T-helper 2 cell treated with Interferon-gamma antibody and Interleukin-4, amounts not matched to agents 5 μg/mL and 100 μg/mL, for 36 hours (primary cell): Measurements from ENCODE around the gene PRDM16.

Source experiments
- DNase-seq: peaks from one replicate; pipeline ENCODE4 v3.0.0; 2021; ENCODE audit warnings: low spot score
- H3K27ac Mint-ChIP-seq: one replicate; pipeline ENCODE4 v1.8.0; 2021; ENCODE audit warnings: mild to moderate bottlenecking, mixed read lengths
- H3K27me3 Mint-ChIP-seq: one replicate; pipeline ENCODE4 v1.8.0; 2021; ENCODE audit warnings: low read depth, mixed read lengths
- H3K36me3 Mint-ChIP-seq: one replicate; pipeline ENCODE4 v1.8.0; 2021; ENCODE audit warnings: low read depth, mixed read lengths
- H3K4me1 Mint-ChIP-seq: one replicate; pipeline ENCODE4 v1.8.0; 2021; ENCODE audit warnings: low read depth, mixed read lengths
- H3K4me3 Mint-ChIP-seq: one replicate; pipeline ENCODE4 v1.8.0; 2022; ENCODE audit warnings: mild to moderate bottlenecking, moderate library complexity, mixed read lengths
- H3K9me3 Mint-ChIP-seq: one replicate; pipeline ENCODE4 v1.8.0; 2021; ENCODE audit warnings: mixed read lengths

The PRDM16 gene

DNA sequence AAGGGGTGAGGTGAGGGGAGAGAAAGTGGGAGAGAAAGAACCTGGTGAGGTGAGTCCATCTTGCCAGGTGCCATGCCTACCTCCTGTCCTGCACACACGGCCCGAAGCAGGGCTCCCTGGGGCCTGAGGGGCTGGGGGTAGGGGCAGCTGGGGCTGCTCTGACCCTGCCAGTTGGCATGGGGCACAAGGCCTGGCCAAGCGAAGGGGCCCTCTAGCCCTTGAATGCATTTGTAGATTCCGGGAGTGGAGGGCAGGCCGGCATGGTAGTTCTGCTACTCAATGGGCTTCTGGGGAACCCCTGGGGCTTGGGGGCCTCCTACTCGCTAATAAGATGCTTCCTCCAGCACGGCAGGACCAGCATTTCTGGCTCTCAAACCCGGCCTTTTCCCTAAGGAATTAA is 3.6 kb upstream of the PRDM16 start:
- no peak overlapping the region for H3K27ac Mint-ChIP-seq
- DNase-seq: no peak
- H3K9me3 Mint-ChIP-seq: no peaks in the 10 kb centered on the region
- H3K27me3 Mint-ChIP-seq: peaks cover 11% of the 10 kb centered on the region
- no peaks in the 10 kb centered on the region for H3K36me3 Mint-ChIP-seq
- H3K4me1 Mint-ChIP-seq: no peaks in the 10 kb centered on the region
- no peak overlapping the region for H3K4me3 Mint-ChIP-seq

DNA sequence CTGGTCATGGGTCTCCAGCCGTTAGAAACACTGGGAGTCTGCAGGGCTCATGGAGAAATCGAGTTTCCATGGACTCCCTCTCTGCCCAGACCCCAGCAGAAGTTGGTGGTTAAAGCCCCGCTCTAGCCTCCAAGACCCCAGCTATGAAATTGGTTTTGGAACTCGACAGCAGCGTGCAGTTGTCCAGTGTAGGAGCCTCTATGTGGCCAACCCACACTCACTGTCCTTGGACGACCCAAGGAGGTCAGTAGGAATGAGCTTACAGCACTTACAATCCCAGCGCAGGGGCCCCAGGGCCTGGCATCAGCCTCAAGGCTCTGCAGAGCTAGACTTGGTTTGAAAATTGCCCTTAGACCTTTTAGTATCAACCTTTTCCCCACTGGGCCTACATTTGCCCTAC is 3.2 kb upstream of the PRDM16 start:
- Mint-ChIP-seq H3K27me3 (peaks cover 11% of the 10 kb centered on the region), H3K4me3 (no peak overlapping the region), H3K27ac (no peak overlapping the region), H3K4me1 (no peaks in the 10 kb centered on the region), H3K9me3 (no peaks in the 10 kb centered on the region), H3K36me3 (no peaks in the 10 kb centered on the region)
- no peak for DNase-seq

DNA sequence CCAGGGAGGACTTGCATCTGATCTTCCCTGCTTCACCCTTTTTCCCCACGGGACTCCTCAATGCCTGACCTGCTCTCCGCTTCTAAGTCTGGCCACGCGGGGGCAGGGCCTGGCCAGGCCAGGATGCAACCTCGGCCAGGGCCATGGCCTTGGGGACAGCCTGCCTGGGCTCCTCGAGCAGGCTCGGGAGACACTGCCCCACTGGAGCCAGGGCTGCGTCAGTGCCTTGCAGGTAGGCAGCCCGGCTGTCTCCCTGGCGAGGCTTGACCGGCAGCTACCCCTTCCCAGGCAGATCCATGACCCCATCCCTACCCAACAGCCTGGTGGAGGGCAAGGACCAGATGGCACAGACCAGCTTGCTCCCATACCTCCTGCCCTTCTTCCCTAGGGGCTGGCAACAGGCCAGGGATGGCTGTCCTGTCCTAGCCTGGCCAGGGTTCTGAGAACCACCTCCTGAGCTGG is 2.7 kb upstream of the PRDM16 start:
- H3K9me3 Mint-ChIP-seq: no peaks in the 10 kb centered on the region
- no peaks in the 10 kb centered on the region for H3K36me3 Mint-ChIP-seq
- no peak for DNase-seq
- no peak overlapping the region for H3K4me3 Mint-ChIP-seq
- H3K27me3 Mint-ChIP-seq: peaks cover 12% of the 10 kb centered on the region
- no peak overlapping the region for H3K27ac Mint-ChIP-seq
- H3K4me1 Mint-ChIP-seq: no peaks in the 10 kb centered on the region

DNA sequence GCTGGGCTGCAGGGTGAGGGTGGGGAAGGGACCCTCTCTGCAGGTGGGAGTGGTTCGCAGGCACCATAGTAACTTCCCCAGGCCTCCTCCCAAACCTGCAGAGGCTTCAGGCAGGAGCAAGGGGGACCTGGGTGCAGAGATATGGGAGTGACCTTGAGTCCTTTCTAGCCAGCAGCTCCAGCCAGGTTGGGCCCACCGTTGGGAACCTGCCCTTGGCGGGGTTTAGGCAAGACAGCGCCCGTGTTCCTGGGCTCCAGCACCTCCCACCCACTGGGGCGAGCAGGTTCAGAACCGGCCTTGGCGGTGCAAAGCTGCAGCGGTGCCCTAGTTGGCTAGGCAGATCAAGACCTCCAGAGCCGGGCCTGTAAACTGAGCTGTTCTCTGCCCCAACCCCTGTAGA is 2.2 kb upstream of the PRDM16 start:
- no peak for DNase-seq
- Mint-ChIP-seq H3K27ac (no peak overlapping the region), H3K4me1 (no peaks in the 10 kb centered on the region), H3K9me3 (no peaks in the 10 kb centered on the region), H3K4me3 (no peak overlapping the region), H3K27me3 (peaks cover 17% of the 10 kb centered on the region), H3K36me3 (no peaks in the 10 kb centered on the region)

DNA sequence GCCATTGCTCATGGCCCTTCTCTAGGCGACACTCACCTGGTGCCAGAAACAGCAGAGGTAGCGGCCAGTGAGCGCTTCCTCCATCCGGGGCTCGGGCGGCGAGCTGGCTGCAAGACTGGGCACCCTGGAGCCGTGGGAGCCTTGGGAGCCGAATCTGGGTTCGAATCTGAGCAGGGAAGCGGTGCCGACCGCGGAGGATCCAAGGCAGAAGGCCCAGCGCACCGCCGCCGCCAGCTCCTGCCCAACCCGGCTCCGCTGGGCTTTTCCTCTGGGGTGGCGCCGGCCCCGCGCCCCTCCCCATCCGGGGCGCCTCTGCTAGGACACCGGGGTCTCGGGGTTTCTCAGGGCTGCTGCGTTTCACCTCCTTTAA is 1.7 kb upstream of the PRDM16 start:
- H3K36me3 Mint-ChIP-seq: no peaks in the 10 kb centered on the region
- H3K27ac Mint-ChIP-seq: no peak overlapping the region
- no peak overlapping the region for H3K4me3 Mint-ChIP-seq
- H3K27me3 Mint-ChIP-seq: peaks cover 20% of the 10 kb centered on the region
- H3K9me3 Mint-ChIP-seq: no peaks in the 10 kb centered on the region
- DNase-seq: no peak
- no peaks in the 10 kb centered on the region for H3K4me1 Mint-ChIP-seq

DNA sequence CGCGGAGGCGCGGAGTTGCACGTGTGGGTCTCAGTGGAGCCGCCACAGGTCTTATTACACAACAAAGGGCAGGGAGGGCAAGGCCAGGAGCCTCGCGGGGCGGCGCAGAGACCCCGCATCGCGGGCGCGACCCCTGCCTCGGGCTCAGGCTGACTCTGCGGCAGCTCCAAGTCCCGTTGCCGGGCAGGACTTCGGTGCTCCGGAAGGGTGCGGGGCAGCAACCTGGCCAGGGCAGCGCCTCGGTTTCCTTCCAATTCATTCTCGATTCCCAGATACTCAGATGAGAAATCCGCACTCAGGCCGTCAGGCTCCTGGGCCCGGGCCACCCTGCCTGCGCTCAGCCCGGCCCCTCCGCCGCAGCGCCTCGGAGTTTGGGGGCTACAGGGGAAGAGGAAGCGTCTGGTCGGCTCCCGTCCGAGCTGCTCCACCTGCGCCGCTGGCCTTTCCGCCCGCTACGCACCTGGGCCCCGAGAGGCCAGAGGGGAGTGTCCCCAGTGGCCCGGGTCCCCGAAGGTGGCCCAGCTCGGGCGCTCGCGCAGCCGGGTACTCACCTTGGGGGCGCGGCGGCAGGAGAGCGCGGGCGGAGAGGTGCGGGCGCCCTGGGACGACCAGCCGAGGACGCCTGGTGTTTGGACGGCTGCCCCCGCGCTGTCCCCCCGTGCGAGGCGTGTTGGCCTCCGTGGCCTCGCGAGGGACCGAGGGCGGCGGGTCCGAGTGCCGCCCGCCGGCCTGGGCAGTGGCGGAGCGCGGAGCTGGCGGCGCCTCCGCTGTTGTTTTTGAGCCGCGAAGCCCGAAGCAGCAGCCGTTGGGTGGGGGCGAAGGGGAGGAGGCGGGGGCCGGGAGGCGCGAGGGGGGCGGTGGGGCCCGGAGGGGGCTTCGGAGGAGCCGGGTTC is 1.1 kb upstream of the PRDM16 start:
- Mint-ChIP-seq H3K4me3 (no peak overlapping the region), H3K9me3 (no peaks in the 10 kb centered on the region), H3K27ac (no peak overlapping the region), H3K4me1 (no peaks in the 10 kb centered on the region), H3K27me3 (peaks cover 21% of the 10 kb centered on the region), H3K36me3 (no peaks in the 10 kb centered on the region)
- DNase-seq: no peak

DNA sequence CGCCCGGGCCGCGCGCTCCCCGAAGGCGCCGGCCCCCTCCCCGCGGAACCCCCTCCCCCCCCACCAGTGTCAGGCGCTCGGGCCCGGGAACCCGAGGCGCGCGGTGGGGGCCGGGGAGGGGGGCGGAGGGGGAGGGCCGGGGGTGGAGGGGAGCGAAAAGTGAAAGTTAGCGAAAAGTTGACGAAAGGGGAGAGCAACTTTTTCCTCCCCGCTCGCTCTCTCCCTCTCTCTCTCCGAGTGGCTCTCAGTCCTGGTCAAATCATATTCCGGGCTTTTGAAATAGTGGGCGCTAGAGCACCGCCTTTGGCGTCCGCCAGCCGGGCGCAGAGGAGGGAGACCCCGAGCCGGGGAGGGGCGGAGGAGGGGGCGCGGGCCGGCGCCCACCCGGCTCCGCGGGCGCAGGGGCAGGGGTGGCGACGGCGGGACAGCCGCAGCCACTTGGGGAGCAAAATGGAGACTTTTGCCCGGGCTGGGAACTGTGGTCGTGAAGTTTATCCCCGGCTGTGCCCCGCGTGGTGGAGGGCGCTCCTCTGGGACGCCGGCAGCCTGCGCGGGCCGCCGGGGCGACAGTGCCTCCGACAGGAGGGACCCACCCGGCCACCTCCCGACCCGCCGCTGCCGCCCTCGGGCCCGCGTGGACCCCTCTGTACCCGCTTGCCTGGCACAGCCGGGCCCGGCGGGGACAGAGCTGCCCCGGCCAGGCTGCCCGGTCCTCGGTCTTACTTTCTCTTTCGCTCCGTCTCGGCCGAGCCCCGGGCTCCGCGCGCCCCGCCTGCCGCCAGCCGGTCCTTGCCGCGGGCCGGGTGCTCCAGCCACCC is 697 bp downstream of the PRDM16 start:
- Mint-ChIP-seq H3K4me3 (no peak overlapping the region), H3K27me3 (peaks cover 29% of the 10 kb centered on the region), H3K4me1 (no peaks in the 10 kb centered on the region), H3K36me3 (no peaks in the 10 kb centered on the region), H3K9me3 (no peaks in the 10 kb centered on the region), H3K27ac (no peak overlapping the region)
- no peak for DNase-seq

DNA sequence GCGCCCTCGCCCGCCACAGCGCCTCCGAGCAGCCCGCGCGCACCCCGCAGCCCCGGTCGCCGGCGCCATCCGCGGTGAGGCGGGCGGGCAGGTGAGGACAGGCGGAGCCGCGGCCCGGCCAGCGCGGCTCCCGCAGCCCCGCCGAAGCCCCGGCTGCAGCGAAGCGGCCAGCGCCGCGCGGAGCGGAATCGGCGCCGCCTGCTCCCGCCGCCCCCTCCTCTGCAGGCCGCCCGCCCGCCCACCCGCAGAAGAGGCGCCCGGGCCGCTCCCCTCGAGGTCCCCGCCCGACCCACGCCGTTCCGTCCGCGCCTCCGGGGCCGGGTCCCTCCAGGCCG is 1.3 kb downstream of the PRDM16 start:
- H3K27ac Mint-ChIP-seq: no peak overlapping the region
- peaks cover 31% of the 10 kb centered on the region for H3K27me3 Mint-ChIP-seq
- no peaks in the 10 kb centered on the region for H3K36me3 Mint-ChIP-seq
- no peaks in the 10 kb centered on the region for H3K4me1 Mint-ChIP-seq
- no peaks in the 10 kb centered on the region for H3K9me3 Mint-ChIP-seq
- no peak for DNase-seq
- no peak overlapping the region for H3K4me3 Mint-ChIP-seq

DNA sequence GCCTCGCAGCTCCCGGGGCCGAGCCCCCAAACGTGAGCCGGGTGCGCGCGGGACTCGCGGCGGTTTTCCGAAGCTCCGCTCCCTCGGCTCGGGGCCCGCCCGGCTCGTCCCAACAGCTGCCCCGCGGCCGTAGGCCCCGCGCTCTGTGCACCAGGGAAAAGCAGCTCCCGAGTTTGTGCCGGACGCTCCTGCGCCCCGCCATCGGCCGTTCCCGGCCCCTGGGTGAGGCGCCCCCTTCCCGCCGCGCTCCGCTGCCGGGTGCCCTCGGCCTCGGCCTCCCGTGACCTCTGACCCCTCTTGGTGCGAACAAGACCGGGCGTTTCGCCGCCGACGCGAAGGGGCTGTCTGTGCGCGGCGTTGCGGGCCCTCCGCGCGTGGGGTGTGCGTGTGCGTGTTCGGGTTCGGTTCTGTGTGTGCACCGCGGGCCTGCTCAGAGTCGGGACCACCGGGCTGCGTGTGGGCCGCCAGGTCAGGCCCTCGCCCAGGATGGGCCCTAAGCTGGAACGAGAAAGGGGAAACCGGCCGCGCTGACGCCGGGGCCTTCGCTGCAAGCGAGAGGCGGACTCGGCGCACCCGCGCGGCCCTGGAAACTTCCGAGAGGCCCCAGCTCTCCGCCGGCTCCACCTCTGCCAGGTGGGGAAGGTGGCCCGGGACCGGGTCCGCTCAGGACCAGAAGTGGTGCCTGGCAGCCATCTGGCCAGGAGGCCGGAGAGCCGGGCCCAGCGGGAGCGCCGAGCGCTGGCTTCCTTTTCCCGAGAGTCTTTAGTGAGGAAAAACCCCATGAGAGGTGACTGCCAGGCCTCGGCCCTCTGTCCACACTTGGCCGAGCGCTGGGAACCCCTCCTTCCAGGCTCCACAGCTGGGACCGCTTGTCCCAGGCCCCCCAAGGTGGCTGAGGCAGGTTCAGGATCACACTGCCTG is 1.9 kb downstream of the PRDM16 start:
- Mint-ChIP-seq H3K9me3 (no peaks in the 10 kb centered on the region), H3K27ac (no peak overlapping the region), H3K36me3 (no peaks in the 10 kb centered on the region), H3K4me1 (no peaks in the 10 kb centered on the region), H3K4me3 (no peak overlapping the region), H3K27me3 (peaks cover 31% of the 10 kb centered on the region)
- DNase-seq: no peak

DNA sequence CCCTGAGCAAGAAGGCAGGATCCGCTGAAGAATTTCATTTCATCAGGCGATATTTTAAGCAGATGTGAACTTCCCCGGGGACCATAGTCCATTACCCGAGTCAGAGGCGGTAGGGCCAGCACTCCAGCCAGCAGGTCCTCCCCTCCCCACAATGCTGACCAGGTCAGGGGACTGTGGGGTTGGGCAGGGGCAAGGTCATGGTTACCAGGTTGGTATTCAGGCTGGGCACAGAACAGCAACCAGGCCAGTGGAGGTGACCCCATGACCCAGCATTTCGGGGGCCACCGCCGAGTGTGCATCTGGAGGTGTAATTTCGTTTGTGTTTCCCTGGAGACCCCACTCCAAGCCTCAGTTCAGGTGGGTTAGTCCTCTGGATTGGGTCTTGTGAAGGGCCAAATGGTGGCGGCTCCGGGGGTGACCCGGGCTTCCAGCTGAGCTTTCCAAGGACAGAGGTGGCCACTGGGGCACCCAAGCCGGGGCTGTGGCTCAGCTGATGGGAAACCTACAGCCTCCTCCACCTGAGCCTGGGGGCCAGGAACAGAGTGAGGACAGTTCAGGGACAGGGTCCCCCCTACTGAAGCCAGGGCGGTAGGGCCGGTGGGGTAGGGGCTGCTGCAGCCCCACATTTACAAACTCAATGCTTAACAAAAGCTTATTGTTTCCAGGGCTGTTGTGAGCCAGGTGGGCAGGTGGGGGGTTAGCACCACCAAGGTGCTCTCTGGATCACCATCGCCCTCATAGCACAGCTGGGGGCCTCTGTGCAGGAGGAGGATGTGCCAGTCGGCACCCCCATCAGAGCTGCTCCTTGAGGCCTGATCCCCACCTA is 2.8 kb downstream of the PRDM16 start:
- Mint-ChIP-seq H3K9me3 (no peaks in the 10 kb centered on the region), H3K36me3 (no peaks in the 10 kb centered on the region), H3K4me3 (no peak overlapping the region), H3K4me1 (no peaks in the 10 kb centered on the region), H3K27ac (no peak overlapping the region), H3K27me3 (peaks cover 31% of the 10 kb centered on the region)
- DNase-seq: no peak

DNA sequence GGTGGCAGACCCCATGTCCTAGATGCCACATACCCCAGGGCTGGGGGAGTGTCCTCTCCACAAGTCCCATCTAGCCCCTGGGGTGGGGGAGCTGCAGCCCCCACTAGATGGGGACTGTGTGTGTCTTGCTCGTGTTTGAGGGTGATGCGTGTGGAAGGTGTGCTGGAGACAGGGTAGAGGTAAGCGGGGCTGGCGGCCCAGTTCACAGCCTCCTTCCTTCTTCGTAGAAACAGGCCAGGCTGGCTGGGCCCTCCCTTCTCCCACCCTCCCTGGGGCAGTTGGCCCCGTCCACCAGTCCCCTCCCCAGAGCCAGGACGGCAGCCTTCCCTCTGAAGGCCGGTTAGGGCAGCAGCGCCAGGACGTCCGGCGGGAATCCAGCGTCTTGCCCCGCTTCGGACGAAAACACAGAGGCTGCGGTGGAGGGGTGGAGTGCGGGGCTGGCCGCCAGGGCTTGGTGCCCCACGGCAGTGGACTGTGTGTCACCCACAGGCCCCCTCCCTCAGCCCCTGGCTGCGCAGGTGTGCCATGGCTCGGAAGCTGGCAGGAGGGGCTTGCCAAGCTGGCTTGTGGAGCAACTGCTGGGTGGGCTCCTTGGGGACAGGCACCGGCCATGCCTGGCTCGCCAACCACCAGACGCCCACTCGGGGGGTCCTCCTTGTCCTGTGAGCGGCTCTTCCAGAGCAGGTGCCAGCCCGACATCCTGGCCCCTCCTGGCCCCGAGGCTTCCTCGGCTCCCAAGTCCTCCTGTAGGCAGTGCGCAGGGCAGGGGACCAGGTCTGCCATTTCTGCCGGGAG is 3.6 kb downstream of the PRDM16 start:
- Mint-ChIP-seq H3K4me3 (no peak overlapping the region), H3K27me3 (peaks cover 26% of the 10 kb centered on the region)

DNA sequence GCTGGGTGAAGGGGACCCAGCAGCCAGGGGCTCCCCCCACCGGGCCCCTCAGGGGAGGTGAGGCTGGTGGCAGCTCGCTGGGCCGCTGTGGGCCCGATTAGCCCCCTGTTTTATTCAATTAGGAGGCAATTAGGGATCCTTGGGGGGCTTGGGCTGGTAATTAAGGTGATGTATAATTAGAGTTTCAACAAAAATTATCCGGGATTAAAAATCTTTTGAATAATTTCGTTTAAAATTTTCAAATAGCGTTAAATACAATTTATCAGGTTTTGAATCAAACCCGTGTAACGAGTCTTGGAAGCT is 4.1 kb downstream of the PRDM16 start:
- Mint-ChIP-seq H3K4me3 (no peak overlapping the region), H3K36me3 (no peaks in the 10 kb centered on the region), H3K4me1 (no peaks in the 10 kb centered on the region), H3K27ac (no peak overlapping the region), H3K27me3 (peaks cover 26% of the 10 kb centered on the region), H3K9me3 (no peaks in the 10 kb centered on the region)
- DNase-seq: no peak

More for the DNA sequence above, 3.6 kb downstream of the PRDM16 start:
- Mint-ChIP-seq H3K9me3 (no peaks in the 10 kb centered on the region), H3K36me3 (no peaks in the 10 kb centered on the region), H3K4me1 (no peaks in the 10 kb centered on the region), H3K27ac (no peak overlapping the region)
- DNase-seq: no peak
